Activated CD4-positive, alpha-beta T cell treated with anti-CD3 and anti-CD28 coated beads, Interleukin-2, amount 10 ng/mL, durations not matched to agents 7 days and 5 days (primary cell): ENCODE results near the gene BTBD9. TPM values are rescaled to one million over a fixed set of nuclear protein-coding genes. Genes with fewer than 3 reads are reported as not detected.

Source experiments
- CTCF ChIA-PET: fragments of 350-600 bp; sonication (Branson Sonifier 250); formaldehyde crosslinking; loops from one replicate; lab custom pipeline; 2021; ENCODE audit warnings: antibody characterized with exemption; lab: Charles Lee
- POLR2A ChIA-PET: fragments of 350-600 bp; sonication (Branson Sonifier 250); formaldehyde crosslinking; loops from one replicate; lab custom pipeline; 2021; ENCODE audit warnings: antibody characterized with exemption; lab: Charles Lee
- DNase-seq: peaks from one replicate; pipeline ENCODE4 v3.0.0-alpha.2; 2020
- H3K27ac Mint-ChIP-seq: one replicate; pipeline ENCODE4 v1.8.0; 2021; ENCODE audit warnings: mild to moderate bottlenecking, moderate library complexity, mixed read lengths
- H3K27me3 Mint-ChIP-seq: one replicate; pipeline ENCODE4 v1.8.0; 2021; ENCODE audit warnings: mixed read lengths
- H3K36me3 Mint-ChIP-seq: one replicate; pipeline ENCODE4 v1.8.0; 2021; ENCODE audit warnings: low read depth, mixed read lengths
- H3K4me1 Mint-ChIP-seq: one replicate; pipeline ENCODE4 v1.8.0; 2021; ENCODE audit warnings: mixed read lengths
- H3K4me3 Mint-ChIP-seq: one replicate; pipeline ENCODE4 v1.8.0; 2021; ENCODE audit warnings: mild to moderate bottlenecking, moderate library complexity, mixed read lengths
- H3K9me3 Mint-ChIP-seq: one replicate; pipeline ENCODE4 v1.8.0; 2021; ENCODE audit warnings: mixed read lengths
- total RNA-seq, 2 experiments: library from RNA; stranded (reverse); gene quantifications; one replicate each; pipeline ENCODE4 v1.2.3, GENCODE V29; 2021

The BTBD9 gene
- total RNA-seq, 2 experiments from 2014 or later, result 12.0 to 12.6 TPM

- Mint-ChIP-seq H3K9me3 (peaks cover 23% of the 10 kb centered on the region), H3K4me3 (no peak overlapping the region), H3K27ac (no peak overlapping the region), H3K27me3 (no peaks in the 10 kb centered on the region), H3K36me3 (peaks cover 16% of the 10 kb centered on the region), H3K4me1 (no peaks in the 10 kb centered on the region)
- no peak for DNase-seq
- CTCF ChIA-PET, result no interaction called here
- POLR2A ChIA-PET, result no interaction called here
These were observed 111.3 kb downstream of the BTBD9 start for GRCh38 chr6:38528196-38528965.

DNA sequence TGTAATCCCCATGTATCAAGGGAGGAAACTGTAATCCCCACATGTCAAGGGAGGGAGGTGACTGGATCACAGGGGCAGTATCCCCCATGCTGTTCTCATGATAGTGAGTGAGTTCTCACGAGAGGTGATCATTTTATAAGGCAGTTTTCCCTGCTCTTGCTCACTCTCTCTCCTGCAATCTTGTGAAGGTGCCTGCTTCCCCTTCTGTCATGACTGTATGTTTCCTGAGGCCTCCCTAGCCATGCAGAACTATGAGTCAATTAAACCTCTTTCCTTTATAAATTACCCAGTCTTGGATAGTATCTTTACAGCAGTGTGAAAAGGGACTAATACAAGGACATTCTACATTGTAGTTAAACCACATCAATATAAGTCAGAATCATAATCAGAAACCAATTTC, 112.4 kb downstream of the BTBD9 start:
- DNase-seq, result no peak
- ChIA-PET CTCF (no interaction called here), POLR2A (no interaction called here)
- no peaks in the 10 kb centered on the region for H3K4me1 Mint-ChIP-seq
- no peak overlapping the region for H3K4me3 Mint-ChIP-seq
- H3K27me3 Mint-ChIP-seq, result no peaks in the 10 kb centered on the region
- H3K9me3 Mint-ChIP-seq, result peaks cover 23% of the 10 kb centered on the region
- H3K36me3 Mint-ChIP-seq, result peaks cover 14% of the 10 kb centered on the region
- H3K27ac Mint-ChIP-seq, result no peak overlapping the region

GRCh38 chr6:38525888-38526287, 113.8 kb downstream of the BTBD9 start:
- no peak for DNase-seq
- Mint-ChIP-seq H3K27ac (no peak overlapping the region), H3K4me1 (no peaks in the 10 kb centered on the region), H3K36me3 (peaks cover 10% of the 10 kb centered on the region), H3K27me3 (no peaks in the 10 kb centered on the region), H3K4me3 (no peak overlapping the region), H3K9me3 (peaks cover 23% of the 10 kb centered on the region)
- CTCF ChIA-PET, result no interaction called here
- POLR2A ChIA-PET, result no interaction called here

DNA sequence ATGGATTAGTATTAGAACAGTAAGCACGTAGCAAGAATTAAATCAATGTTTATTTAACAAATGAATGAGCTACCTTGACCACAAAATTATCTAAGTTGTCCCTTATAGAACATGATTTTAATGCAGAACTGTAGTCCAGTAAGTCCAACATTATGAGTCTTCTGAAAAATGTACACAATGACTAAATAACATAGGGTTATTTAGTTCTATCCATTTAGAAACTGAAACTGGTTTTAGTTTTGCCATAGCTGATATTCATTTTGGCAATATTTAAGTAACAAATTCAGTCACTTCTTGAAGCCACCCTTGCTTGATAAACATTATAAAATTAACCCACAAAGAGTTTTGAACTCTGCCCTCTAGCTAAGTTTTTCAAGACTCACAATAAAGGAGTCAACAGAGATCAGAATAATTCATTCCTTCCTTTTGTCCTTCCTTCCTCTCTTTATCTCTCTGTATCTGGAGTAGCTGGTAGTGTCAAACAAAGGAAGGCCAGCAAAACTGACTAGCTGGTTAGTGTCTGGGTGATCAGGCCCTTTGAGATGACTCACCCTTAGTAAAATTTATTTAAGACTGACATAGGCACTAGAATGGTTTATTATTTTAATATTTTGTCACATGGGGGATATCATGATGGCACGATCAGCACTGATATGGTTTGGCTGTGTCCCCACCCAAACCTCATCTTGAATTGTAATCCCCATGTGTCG, 115.1 kb downstream of the BTBD9 start:
- DNase-seq, result no peak
- H3K36me3 Mint-ChIP-seq, result peaks cover 10% of the 10 kb centered on the region
- no peak overlapping the region for H3K27ac Mint-ChIP-seq
- no peak overlapping the region for H3K4me3 Mint-ChIP-seq
- POLR2A ChIA-PET, result no interaction called here
- CTCF ChIA-PET, result interaction anchor here (0.6 to 1.2 kb wide), 2 partner anchors 12 to 123 kb away, joined by 3 to 5 read pairs; no protein-coding TSS in a partner anchor
- no peaks in the 10 kb centered on the region for H3K4me1 Mint-ChIP-seq
- H3K27me3 Mint-ChIP-seq, result no peaks in the 10 kb centered on the region
- H3K9me3 Mint-ChIP-seq, result peaks cover 19% of the 10 kb centered on the region

- CTCF ChIA-PET, result interaction anchor here (0.6 kb wide), 1 partner anchor 1434 kb away, joined by 4 read pairs; no protein-coding TSS in a partner anchor
- no peak overlapping the region for H3K27ac Mint-ChIP-seq
- POLR2A ChIA-PET, result no interaction called here
These were observed 117.4 kb downstream of the BTBD9 start for GRCh38 chr6:38522322-38522721.

DNA sequence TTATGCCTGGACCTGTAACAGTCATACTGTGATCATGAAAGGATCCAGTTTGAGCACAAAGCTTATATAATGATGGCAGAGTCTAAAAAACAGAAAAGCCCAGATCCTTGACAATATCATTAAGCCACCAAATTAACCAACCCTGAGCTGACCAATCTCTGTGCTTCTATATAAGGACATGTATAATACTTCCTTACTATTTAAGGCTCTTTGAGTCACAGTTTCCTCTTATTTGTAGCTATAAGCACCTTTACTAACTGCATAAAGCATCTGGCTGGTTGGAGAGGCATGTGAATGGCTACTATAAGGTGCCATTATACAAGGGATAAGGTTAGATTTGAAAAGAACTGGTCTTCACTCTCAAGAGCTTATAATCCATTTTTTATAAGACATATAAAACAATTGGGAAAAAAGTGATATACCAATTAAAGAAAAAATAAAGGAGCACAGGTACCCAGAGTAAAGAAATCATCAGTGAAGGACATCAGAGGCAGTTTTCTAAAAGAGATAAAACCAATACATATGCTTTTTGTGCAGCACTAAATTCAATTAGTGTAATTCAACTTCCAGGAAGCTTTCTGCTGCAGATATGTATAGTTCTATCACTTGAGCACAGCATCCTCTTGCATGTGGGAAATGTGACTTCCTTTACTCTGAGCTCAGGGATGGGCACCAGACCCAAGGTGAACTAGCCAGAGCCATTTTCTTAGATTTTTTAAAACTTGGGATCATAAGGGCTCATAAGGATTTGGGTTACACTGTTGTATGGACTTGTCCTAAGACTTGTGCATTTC, 121.0 kb downstream of the BTBD9 start:
- Mint-ChIP-seq H3K27ac (no peak overlapping the region), H3K36me3 (no peaks in the 10 kb centered on the region), H3K27me3 (no peaks in the 10 kb centered on the region), H3K4me1 (peaks cover 1% of the 10 kb centered on the region), H3K9me3 (no peaks in the 10 kb centered on the region), H3K4me3 (no peak overlapping the region)
- POLR2A ChIA-PET, result no interaction called here
- no peak for DNase-seq
- CTCF ChIA-PET, result interaction anchor here (0.6 kb wide), 1 partner anchor 1530 kb away, joined by 3 read pairs; no protein-coding TSS in a partner anchor

More at GRCh38 chr6:38522322-38522721, 117.4 kb downstream of the BTBD9 start:
- peaks cover 6% of the 10 kb centered on the region for H3K36me3 Mint-ChIP-seq
- H3K9me3 Mint-ChIP-seq, result peaks cover 12% of the 10 kb centered on the region
- no peaks in the 10 kb centered on the region for H3K27me3 Mint-ChIP-seq
- no peak overlapping the region for H3K4me3 Mint-ChIP-seq
- H3K4me1 Mint-ChIP-seq, result peaks cover 1% of the 10 kb centered on the region
- no peak for DNase-seq

- Mint-ChIP-seq H3K27me3 (no peaks in the 10 kb centered on the region), H3K36me3 (no peaks in the 10 kb centered on the region), H3K4me3 (no peak overlapping the region), H3K27ac (no peak overlapping the region), H3K9me3 (no peaks in the 10 kb centered on the region), H3K4me1 (peaks cover 1% of the 10 kb centered on the region)
- ChIA-PET CTCF (interaction anchor here (1.6 kb wide), 1 partner anchor 28 kb away, joined by 4 read pairs; no protein-coding TSS in a partner anchor), POLR2A (no interaction called here)
- DNase-seq, result no peak
These were observed 122.7 kb downstream of the BTBD9 start for GRCh38 chr6:38517005-38517404.

DNA sequence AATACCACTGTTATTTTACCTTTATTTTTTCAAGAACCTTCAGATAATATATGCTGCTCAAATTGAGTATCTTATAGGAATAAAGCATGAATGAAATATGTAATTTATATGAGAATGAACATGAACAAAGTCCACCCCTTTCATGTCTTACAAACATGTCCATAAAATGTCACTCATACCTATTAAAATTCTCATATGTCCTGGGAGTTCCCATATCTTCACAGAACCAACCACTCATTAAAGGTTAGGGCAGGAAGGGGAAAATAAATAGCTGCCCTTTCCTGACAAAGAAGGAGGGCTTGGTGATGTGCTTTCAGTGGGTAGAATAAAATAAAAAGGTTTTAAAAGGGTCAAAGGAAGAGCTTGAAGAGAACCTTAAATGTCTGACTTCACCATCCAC, 125.3 kb downstream of the BTBD9 start:
- CTCF ChIA-PET, result no interaction called here
- no peaks in the 10 kb centered on the region for H3K27me3 Mint-ChIP-seq
- H3K4me3 Mint-ChIP-seq, result no peak overlapping the region
- no peaks in the 10 kb centered on the region for H3K9me3 Mint-ChIP-seq
- DNase-seq, result no peak
- H3K4me1 Mint-ChIP-seq, result peaks cover 1% of the 10 kb centered on the region
- no peaks in the 10 kb centered on the region for H3K36me3 Mint-ChIP-seq
- POLR2A ChIA-PET, result no interaction called here
- no peak overlapping the region for H3K27ac Mint-ChIP-seq

- no peak for DNase-seq
- H3K9me3 Mint-ChIP-seq, result no peaks in the 10 kb centered on the region
- POLR2A ChIA-PET, result no interaction called here
- no peak overlapping the region for H3K27ac Mint-ChIP-seq
- CTCF ChIA-PET, result no interaction called here
- no peaks in the 10 kb centered on the region for H3K4me1 Mint-ChIP-seq
- H3K36me3 Mint-ChIP-seq, result no peaks in the 10 kb centered on the region
- H3K4me3 Mint-ChIP-seq, result no peak overlapping the region
- no peaks in the 10 kb centered on the region for H3K27me3 Mint-ChIP-seq
These were observed 127.5 kb downstream of the BTBD9 start for GRCh38 chr6:38512211-38512610.

DNA sequence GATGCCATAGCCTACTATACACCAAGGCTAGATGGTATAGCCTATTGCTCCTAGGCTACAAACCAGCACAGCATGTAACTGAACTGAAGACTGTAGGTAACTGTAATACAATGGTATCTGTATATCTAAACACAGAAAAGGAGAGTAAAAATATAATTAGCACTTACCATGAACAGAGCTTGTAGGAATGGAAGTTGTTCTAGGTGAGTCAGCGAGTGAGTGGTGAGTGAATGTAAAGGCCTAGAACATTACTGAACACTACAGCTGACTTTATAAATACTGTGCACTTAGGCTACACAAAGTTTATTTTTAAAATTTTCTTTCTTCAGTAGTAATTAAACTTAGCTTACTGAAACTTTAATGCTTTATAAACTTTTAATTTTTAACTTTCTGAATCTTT, 129.5 kb downstream of the BTBD9 start:
- H3K36me3 Mint-ChIP-seq, result no peaks in the 10 kb centered on the region
- CTCF ChIA-PET, result no interaction called here
- no peak for DNase-seq
- no peaks in the 10 kb centered on the region for H3K9me3 Mint-ChIP-seq
- no peak overlapping the region for H3K27ac Mint-ChIP-seq
- H3K27me3 Mint-ChIP-seq, result no peaks in the 10 kb centered on the region
- no peak overlapping the region for H3K4me3 Mint-ChIP-seq
- POLR2A ChIA-PET, result no interaction called here
- H3K4me1 Mint-ChIP-seq, result no peaks in the 10 kb centered on the region

DNA sequence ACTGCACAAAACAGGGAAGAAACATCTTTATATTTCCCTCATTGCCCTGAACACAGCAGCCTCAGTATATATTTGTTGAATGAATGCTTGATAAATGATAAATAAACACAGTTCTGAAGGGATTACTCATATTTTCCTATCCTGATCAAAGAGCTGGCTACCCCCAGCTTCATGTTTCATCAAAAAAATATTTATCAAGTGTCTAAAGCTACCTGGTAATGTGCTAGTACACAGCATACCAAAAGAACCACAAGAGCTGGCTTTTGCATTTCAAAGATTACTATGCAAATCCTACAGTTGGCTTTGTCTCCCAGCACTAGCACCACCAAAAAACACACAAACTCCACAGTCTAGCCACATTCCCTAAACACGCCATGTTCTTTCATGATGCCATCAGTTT, 130.0 kb downstream of the BTBD9 start:
- CTCF ChIA-PET, result no interaction called here
- Mint-ChIP-seq H3K4me3 (no peak overlapping the region), H3K4me1 (no peaks in the 10 kb centered on the region), H3K36me3 (no peaks in the 10 kb centered on the region), H3K27me3 (no peaks in the 10 kb centered on the region), H3K9me3 (no peaks in the 10 kb centered on the region), H3K27ac (no peak overlapping the region)
- POLR2A ChIA-PET, result no interaction called here
- no peak for DNase-seq

DNA sequence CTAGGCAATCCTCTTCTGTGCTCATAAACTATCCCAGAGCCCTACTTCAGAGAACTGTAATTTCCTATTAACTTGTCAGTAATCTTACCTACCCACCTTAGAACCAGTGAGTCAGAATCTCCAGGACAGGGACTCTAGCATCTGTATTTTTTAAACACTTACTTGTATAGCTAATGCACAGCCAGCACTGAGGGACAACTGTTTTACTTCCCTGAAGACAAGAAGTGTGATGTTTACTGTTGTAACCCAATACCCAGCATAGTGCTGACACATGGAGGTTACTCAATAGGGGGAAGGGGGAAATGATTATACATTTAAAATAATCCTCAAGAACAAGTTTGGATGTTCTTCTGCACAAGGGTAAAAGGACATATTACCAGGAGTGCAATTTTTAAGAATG, 130.8 kb downstream of the BTBD9 start:
- no peaks in the 10 kb centered on the region for H3K27me3 Mint-ChIP-seq
- H3K4me1 Mint-ChIP-seq, result no peaks in the 10 kb centered on the region
- ChIA-PET POLR2A (no interaction called here), CTCF (no interaction called here)
- no peak overlapping the region for H3K4me3 Mint-ChIP-seq
- DNase-seq, result no peak
- no peaks in the 10 kb centered on the region for H3K9me3 Mint-ChIP-seq
- no peak overlapping the region for H3K27ac Mint-ChIP-seq
- H3K36me3 Mint-ChIP-seq, result no peaks in the 10 kb centered on the region

- Mint-ChIP-seq H3K4me1 (no peaks in the 10 kb centered on the region), H3K27ac (no peak overlapping the region), H3K9me3 (no peaks in the 10 kb centered on the region), H3K4me3 (no peak overlapping the region), H3K36me3 (no peaks in the 10 kb centered on the region), H3K27me3 (no peaks in the 10 kb centered on the region)
- DNase-seq, result no peak
- POLR2A ChIA-PET, result no interaction called here
- CTCF ChIA-PET, result no interaction called here
These were observed 131.4 kb downstream of the BTBD9 start for GRCh38 chr6:38508286-38508685.
